GM23338 (cell line): ENCODE data around the gene EHD1. TPM values are rescaled to one million over a fixed set of nuclear protein-coding genes. Genes with fewer than 3 reads are reported as not detected.

ENCODE experiments used
- ATAC-seq: fragments of 200-7000 bp; cut with Tn5 transposase; 3 replicates; pipeline ENCODE4 v1.9.1; 2020
- DNase-seq: peaks from one replicate; pipeline ENCODE4 v3.0.0-alpha.2; 2015; ENCODE audit warnings: low spot score
- H2AFZ ChIP-seq: fragments of 200-600 bp; sonication (generic); 2 replicates; pipeline ENCODE4 v1.8.0; 2016; ENCODE audit warnings: antibody characterized with exemption, mild to moderate bottlenecking, moderate library complexity
- H3F3A ChIP-seq: fragments of 200-600 bp; sonication (generic); replicated peaks from 2 replicates; pipeline ENCODE4 v1.8.0; 2017; ENCODE audit warnings: antibody characterized with exemption, mixed run types, low read depth
- H3K27ac ChIP-seq: fragments of 200-600 bp; sonication (generic); 2 replicates; pipeline ENCODE4 v1.6.1; 2016; ENCODE audit warnings: low read depth
- H3K27me3 ChIP-seq: fragments of 200-600 bp; sonication (generic); 2 replicates; pipeline ENCODE4 v1.8.0; 2016; ENCODE audit warnings: mild to moderate bottlenecking, mixed run types, moderate library complexity; ENCODE audit not compliant: insufficient read depth
- H3K36me3 ChIP-seq: fragments of 200-600 bp; sonication (generic); 2 replicates; pipeline ENCODE4 v1.8.0; 2016; ENCODE audit warnings: mild to moderate bottlenecking; ENCODE audit not compliant: insufficient read depth
- H3K4me1 ChIP-seq: fragments of 200-600 bp; sonication (generic); 2 replicates; pipeline ENCODE4 v1.8.0; 2016; ENCODE audit warnings: mild to moderate bottlenecking, moderate library complexity; ENCODE audit not compliant: insufficient read depth
- H3K4me2 ChIP-seq: fragments of 200-600 bp; sonication (generic); 2 replicates; pipeline ENCODE4 v1.7.1; 2017; ENCODE audit warnings: mixed run types
- H3K4me3 ChIP-seq: fragments of 200-600 bp; sonication (generic); 2 replicates; pipeline ENCODE4 v1.6.1; 2016; ENCODE audit warnings: mixed run types
- H3K79me2 ChIP-seq: fragments of 200-600 bp; sonication (generic); replicated peaks from 2 replicates; pipeline ENCODE4 v1.8.0; 2017; ENCODE audit warnings: mild to moderate bottlenecking; ENCODE audit not compliant: insufficient read depth
- H3K9me2 ChIP-seq: fragments of 200-600 bp; sonication (generic); 2 replicates; pipeline ENCODE4 v1.8.0; 2017; ENCODE audit not compliant: insufficient read depth
- H4K20me1 ChIP-seq: fragments of 200-600 bp; sonication (generic); replicated peaks from 2 replicates; pipeline ENCODE4 v1.8.0; 2017; ENCODE audit warnings: mild to moderate bottlenecking; ENCODE audit not compliant: insufficient read depth
- H3K27ac Mint-ChIP-seq: 2 replicates; pipeline ENCODE4 v1.8.0; 2020; ENCODE audit warnings: inconsistent platforms, mild to moderate bottlenecking, moderate library complexity, mixed read lengths
- H3K27me3 Mint-ChIP-seq: 3 replicates; pipeline ENCODE4 v1.8.0; 2022; ENCODE audit warnings: low read depth, mild to moderate bottlenecking, moderate library complexity, mixed read lengths, inconsistent platforms; ENCODE audit not compliant: insufficient read depth, poor library complexity
- H3K36me3 Mint-ChIP-seq: 3 replicates; pipeline ENCODE4 v1.8.0; 2021; ENCODE audit warnings: low read depth, mild to moderate bottlenecking, inconsistent platforms, moderate library complexity, mixed read lengths
- H3K4me1 Mint-ChIP-seq: 3 replicates; pipeline ENCODE4 v1.8.0; 2020; ENCODE audit warnings: mild to moderate bottlenecking, inconsistent platforms, mixed read lengths
- H3K4me3 Mint-ChIP-seq: 3 replicates; pipeline ENCODE4 v1.8.0; 2021; ENCODE audit warnings: moderate library complexity, mild to moderate bottlenecking, inconsistent platforms, mixed read lengths
- H3K9me3 Mint-ChIP-seq: 3 replicates; pipeline ENCODE4 v1.8.0; 2020; ENCODE audit warnings: moderate library complexity, mild to moderate bottlenecking, inconsistent platforms, mixed read lengths
- CREB1 ChIP-seq: fragments of 250-450 bp; sonication (Bioruptor Pico); IDR thresholded peaks from 2 replicates; pipeline ENCODE4 v1.5.0; 2020; ENCODE audit warnings: low read depth, mild to moderate bottlenecking, moderate library complexity
- CTCF ChIP-seq, 2 experiments: fragments of 200-600 bp in 1 of 2; sonication (generic) in 1 of 2; conservative IDR thresholded peaks; 2 replicates each; pipeline versions ENCODE4 v1.5.1 to v1.6.1; 2016 to 2017; ENCODE audit warnings: antibody characterized with exemption in 2 of 2, low read depth in 2 of 2, mild to moderate bottlenecking in 2 of 2, moderate library complexity in 1 of 2
- ETS1 ChIP-seq: IDR thresholded peaks from 2 replicates; pipeline ENCODE4 v1.6.1; 2016; ENCODE audit warnings: antibody characterized with exemption
- EZH2 ChIP-seq: fragments of 200-600 bp; sonication (generic); IDR thresholded peaks from one replicate; pipeline ENCODE4 v1.8.0; 2017; ENCODE audit warnings: antibody characterized with exemption, mild to moderate bottlenecking, low read depth; ENCODE audit not compliant: unreplicated experiment
- EZH2phosphoT487 ChIP-seq: fragments of 200-600 bp; sonication (generic); IDR thresholded peaks from one replicate; pipeline ENCODE4 v1.8.1; 2018; ENCODE audit warnings: antibody characterized with exemption; ENCODE audit not compliant: unreplicated experiment
- JUNB ChIP-seq: IDR thresholded peaks from one replicate; pipeline ENCODE4 v1.6.1; 2016; ENCODE audit warnings: antibody characterized with exemption; ENCODE audit not compliant: unreplicated experiment
- NANOG ChIP-seq: IDR thresholded peaks from 2 replicates; pipeline ENCODE4 v1.6.1; 2016; ENCODE audit warnings: antibody characterized with exemption, borderline replicate concordance
- POLR2AphosphoS5 ChIP-seq: IDR thresholded peaks from 2 replicates; pipeline ENCODE4 v1.6.1; 2016; ENCODE audit warnings: antibody characterized with exemption, low read depth
- STAT1 ChIP-seq: IDR thresholded peaks from one replicate; pipeline ENCODE4 v1.6.1; 2016; ENCODE audit warnings: antibody characterized with exemption; ENCODE audit not compliant: unreplicated experiment
- ZNF114 ChIP-seq: fragments of 250-450 bp; sonication (Bioruptor Pico); IDR thresholded peaks from 2 replicates; pipeline ENCODE4 v1.5.0; 2020; ENCODE audit warnings: mild to moderate bottlenecking, moderate library complexity
- ZNF331 ChIP-seq: fragments of 250-450 bp; sonication (Bioruptor Pico); IDR thresholded peaks from 2 replicates; pipeline ENCODE4 v1.5.0; 2020; ENCODE audit warnings: low read depth, mild to moderate bottlenecking, moderate library complexity
- ZNF462 ChIP-seq: fragments of 250-450 bp; sonication (Bioruptor Pico); IDR thresholded peaks from 2 replicates; pipeline ENCODE4 v1.5.0; 2020; ENCODE audit warnings: mild to moderate bottlenecking, moderate library complexity
- polyA plus RNA-seq: library from polyadenylated mRNA; unstranded; fragments of >200 nt; fragmentation: Nextera tagmentation; extraction: Ambion mirVana; gene quantifications from 2 replicates; pipeline ENCODE4 v1.2.1, GENCODE V29; 2016
- total RNA-seq: library from RNA; depleted of rRNA; stranded (reverse); fragments of >200 nt; shearing (Covaris generic); gene quantifications from 2 replicates; pipeline ENCODE4 v1.2.3, GENCODE V29; 2014
- TF ChIP-seq, protein P1 (sequence below): IDR thresholded peaks from one replicate; pipeline ENCODE4 v1.6.1; 2018; ENCODE audit warnings: antibody characterized with exemption; ENCODE audit not compliant: unreplicated experiment

EHD1 gene
- total and polyA plus RNA-seq, 2 experiments from 2014 or later = 16.7 to 69.7 TPM

DNA sequence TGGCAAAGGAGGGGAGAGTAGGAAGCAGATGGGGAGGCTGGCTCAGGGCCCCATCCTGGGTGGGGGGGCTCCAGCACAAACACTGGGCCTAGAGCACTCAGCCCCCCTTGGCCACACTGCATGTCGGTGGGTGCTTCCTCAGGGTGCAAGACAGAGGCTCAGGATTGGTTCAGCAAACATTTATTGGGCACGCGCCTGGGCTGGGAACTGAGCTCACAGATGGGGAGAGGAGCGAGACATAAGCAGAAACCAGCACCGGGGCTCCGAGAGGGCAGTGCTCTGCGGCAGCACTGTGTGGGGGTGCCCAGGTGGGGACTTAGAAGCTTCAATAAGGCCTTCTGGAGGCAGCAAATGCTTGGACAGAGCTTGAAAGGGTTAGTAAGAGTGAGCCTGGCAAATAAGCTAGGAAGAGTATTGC, 12.1 kb upstream of the EHD1 start:
- 0 out of 2 replicates have a peak, but pooled peaks cover 2% of the 10 kb centered on the region for H3F3A ChIP-seq
- no peak overlapping the region for H3K4me2 ChIP-seq
- H3K27me3 ChIP-seq = no peaks in the 10 kb centered on the region
- H2AFZ ChIP-seq = no peak overlapping the region
- TF ChIP-seq NANOG (no peak), ZNF331 (CRISPR knock-in tag) (no peak), POLR2AphosphoS5 (no peak), STAT1 (no peak), CREB1 (CRISPR knock-in tag) (no peak), JUNB (no peak), CTCF (conservative IDR thresholded peaks at IDR 0.05; ENCODE audit: low read depth in 2 of 2) (no peak), ZNF114 (CRISPR knock-in tag) (no peak), ETS1 (no peak), EZH2phosphoT487 (no peak), ZNF462 (CRISPR knock-in tag) (no peak), EZH2 (no peak)
- TF ChIP-seq, protein P1, sequence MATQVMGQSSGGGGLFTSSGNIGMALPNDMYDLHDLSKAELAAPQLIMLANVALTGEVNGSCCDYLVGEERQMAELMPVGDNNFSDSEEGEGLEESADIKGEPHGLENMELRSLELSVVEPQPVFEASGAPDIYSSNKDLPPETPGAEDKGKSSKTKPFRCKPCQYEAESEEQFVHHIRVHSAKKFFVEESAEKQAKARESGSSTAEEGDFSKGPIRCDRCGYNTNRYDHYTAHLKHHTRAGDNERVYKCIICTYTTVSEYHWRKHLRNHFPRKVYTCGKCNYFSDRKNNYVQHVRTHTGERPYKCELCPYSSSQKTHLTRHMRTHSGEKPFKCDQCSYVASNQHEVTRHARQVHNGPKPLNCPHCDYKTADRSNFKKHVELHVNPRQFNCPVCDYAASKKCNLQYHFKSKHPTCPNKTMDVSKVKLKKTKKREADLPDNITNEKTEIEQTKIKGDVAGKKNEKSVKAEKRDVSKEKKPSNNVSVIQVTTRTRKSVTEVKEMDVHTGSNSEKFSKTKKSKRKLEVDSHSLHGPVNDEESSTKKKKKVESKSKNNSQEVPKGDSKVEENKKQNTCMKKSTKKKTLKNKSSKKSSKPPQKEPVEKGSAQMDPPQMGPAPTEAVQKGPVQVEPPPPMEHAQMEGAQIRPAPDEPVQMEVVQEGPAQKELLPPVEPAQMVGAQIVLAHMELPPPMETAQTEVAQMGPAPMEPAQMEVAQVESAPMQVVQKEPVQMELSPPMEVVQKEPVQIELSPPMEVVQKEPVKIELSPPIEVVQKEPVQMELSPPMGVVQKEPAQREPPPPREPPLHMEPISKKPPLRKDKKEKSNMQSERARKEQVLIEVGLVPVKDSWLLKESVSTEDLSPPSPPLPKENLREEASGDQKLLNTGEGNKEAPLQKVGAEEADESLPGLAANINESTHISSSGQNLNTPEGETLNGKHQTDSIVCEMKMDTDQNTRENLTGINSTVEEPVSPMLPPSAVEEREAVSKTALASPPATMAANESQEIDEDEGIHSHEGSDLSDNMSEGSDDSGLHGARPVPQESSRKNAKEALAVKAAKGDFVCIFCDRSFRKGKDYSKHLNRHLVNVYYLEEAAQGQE = no peak
- no peak for DNase-seq
- Mint-ChIP-seq H3K36me3 (no peaks in the 10 kb centered on the region; the same call in 2 of the 3 replicates), H3K4me3 (no peak overlapping the region), H3K9me3 (no peaks in the 10 kb centered on the region), H3K4me1 (peaks cover 20% of the 10 kb centered on the region), H3K27ac (no peak overlapping the region), H3K27me3 (peaks cover 10% of the 10 kb centered on the region)
- ATAC-seq = no peak
- no peaks in the 10 kb centered on the region for H4K20me1 ChIP-seq
- no peak overlapping the region for H3K27ac ChIP-seq
- H3K4me1 ChIP-seq = peaks cover 16% of the 10 kb centered on the region; the same call in 1 of the 2 replicates
- no peaks in the 10 kb centered on the region for H3K79me2 ChIP-seq
- no peaks in the 10 kb centered on the region for H3K36me3 ChIP-seq
- no peak overlapping the region for H3K4me3 ChIP-seq
- H3K9me2 ChIP-seq = no peaks in the 10 kb centered on the region
